IMR-90 (cell line): ENCODE results near the gene TMC1.

Source experiments
- BHLHE40 ChIP-seq: fragments of 150-350 bp; IDR thresholded peaks from 2 replicates; pipeline ENCODE4 v1.6.1; 2016; ENCODE audit warnings: mild to moderate bottlenecking, low read depth, low read length
- CEBPB ChIP-seq: IDR thresholded peaks from 2 replicates; pipeline ENCODE4 v1.6.1; 2012; ENCODE audit warnings: low read depth, low read length, improper control_type of control experiment
- CHD1 ChIP-seq: IDR thresholded peaks from 2 replicates; pipeline ENCODE4 v1.6.1; 2012; ENCODE audit warnings: low read depth, low read length, improper control_type of control experiment
- ELK1 ChIP-seq: fragments of 150-350 bp; IDR thresholded peaks from 2 replicates; pipeline ENCODE4 v1.6.1; 2016; ENCODE audit warnings: low read depth, mild to moderate bottlenecking, low read length, moderate library complexity, borderline replicate concordance
- MAZ ChIP-seq: IDR thresholded peaks from 2 replicates; pipeline ENCODE4 v1.6.1; 2012; ENCODE audit warnings: low read depth, mild to moderate bottlenecking, low read length, improper control_type of control experiment, moderate library complexity, borderline replicate concordance
- MXI1 ChIP-seq: IDR thresholded peaks from 2 replicates; pipeline ENCODE4 v1.6.1; 2012; ENCODE audit warnings: low read depth, mild to moderate bottlenecking, low read length, moderate library complexity, borderline replicate concordance
- NFE2L2 ChIP-seq: fragments of 150-350 bp; IDR thresholded peaks from 2 replicates; pipeline ENCODE4 v1.6.1; 2016; ENCODE audit warnings: low read depth, mild to moderate bottlenecking, low read length
- POLR2A ChIP-seq: IDR thresholded peaks from 2 replicates; pipeline ENCODE4 v1.6.1; 2012; ENCODE audit warnings: mild to moderate bottlenecking, low read depth, low read length
- RAD21 ChIP-seq: IDR thresholded peaks from 2 replicates; pipeline ENCODE4 v1.6.1; 2012; ENCODE audit warnings: low read length, improper control_type of control experiment
- RCOR1 ChIP-seq: IDR thresholded peaks from 2 replicates; pipeline ENCODE4 v1.6.1; 2012; ENCODE audit warnings: mild to moderate bottlenecking, low read length, improper control_type of control experiment; ENCODE audit not compliant: insufficient replicate concordance
- RFX5 ChIP-seq: IDR thresholded peaks from 2 replicates; pipeline ENCODE4 v1.8.0; 2012; ENCODE audit warnings: low read depth, mild to moderate bottlenecking, low read length, moderate library complexity
- SMC3 ChIP-seq: fragments of 150-350 bp; IDR thresholded peaks from 2 replicates; pipeline ENCODE4 v1.6.1; 2016; ENCODE audit warnings: low read depth, mild to moderate bottlenecking, antibody characterized with exemption, low read length, moderate library complexity
- TF ChIP-seq, protein P1 (sequence below): conservative IDR thresholded peaks from 2 replicates; pipeline ENCODE4 v1.5.1; 2012; ENCODE audit warnings: mild to moderate bottlenecking, low read depth, low read length, improper control_type of control experiment
- TF ChIP-seq, protein P2 (sequence below): fragments of 150-350 bp; IDR thresholded peaks from 2 replicates; pipeline ENCODE4 v1.6.1; 2017; ENCODE audit warnings: mild to moderate bottlenecking, antibody characterized with exemption, low read length, low read depth

DNA sequence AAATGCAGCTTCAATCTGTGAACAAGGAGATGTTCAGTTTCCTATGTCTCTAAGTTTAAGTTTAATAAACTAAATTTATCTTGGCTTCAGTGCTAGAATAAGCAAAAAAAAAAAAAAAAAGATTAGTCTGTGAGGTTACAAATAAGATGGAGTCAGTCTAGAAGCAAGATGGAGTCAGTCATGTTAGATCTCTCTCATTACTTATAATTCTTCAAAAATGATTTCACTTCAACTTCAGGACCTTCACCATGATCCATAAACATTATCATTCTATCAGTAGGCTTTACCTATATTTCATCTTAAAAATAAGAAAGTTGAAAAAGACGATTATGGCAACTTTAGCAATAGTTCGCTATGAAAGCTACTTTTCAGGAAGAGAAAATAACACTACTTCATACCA, 30.2 kb upstream of the TMC1 start:
- TF ChIP-seq, protein P1, sequence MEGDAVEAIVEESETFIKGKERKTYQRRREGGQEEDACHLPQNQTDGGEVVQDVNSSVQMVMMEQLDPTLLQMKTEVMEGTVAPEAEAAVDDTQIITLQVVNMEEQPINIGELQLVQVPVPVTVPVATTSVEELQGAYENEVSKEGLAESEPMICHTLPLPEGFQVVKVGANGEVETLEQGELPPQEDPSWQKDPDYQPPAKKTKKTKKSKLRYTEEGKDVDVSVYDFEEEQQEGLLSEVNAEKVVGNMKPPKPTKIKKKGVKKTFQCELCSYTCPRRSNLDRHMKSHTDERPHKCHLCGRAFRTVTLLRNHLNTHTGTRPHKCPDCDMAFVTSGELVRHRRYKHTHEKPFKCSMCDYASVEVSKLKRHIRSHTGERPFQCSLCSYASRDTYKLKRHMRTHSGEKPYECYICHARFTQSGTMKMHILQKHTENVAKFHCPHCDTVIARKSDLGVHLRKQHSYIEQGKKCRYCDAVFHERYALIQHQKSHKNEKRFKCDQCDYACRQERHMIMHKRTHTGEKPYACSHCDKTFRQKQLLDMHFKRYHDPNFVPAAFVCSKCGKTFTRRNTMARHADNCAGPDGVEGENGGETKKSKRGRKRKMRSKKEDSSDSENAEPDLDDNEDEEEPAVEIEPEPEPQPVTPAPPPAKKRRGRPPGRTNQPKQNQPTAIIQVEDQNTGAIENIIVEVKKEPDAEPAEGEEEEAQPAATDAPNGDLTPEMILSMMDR: no peak
- TF ChIP-seq CEBPB (no peak), POLR2A (no peak), RAD21 (no peak), CHD1 (no peak), RCOR1 (no peak), BHLHE40 (no peak), SMC3 (no peak), MXI1 (no peak), ELK1 (no peak), RFX5 (no peak), MAZ (no peak), NFE2L2 (no peak)
- TF ChIP-seq, protein P2, sequence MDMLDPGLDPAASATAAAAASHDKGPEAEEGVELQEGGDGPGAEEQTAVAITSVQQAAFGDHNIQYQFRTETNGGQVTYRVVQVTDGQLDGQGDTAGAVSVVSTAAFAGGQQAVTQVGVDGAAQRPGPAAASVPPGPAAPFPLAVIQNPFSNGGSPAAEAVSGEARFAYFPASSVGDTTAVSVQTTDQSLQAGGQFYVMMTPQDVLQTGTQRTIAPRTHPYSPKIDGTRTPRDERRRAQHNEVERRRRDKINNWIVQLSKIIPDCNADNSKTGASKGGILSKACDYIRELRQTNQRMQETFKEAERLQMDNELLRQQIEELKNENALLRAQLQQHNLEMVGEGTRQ: no peak
